IMR-90 (cell line): Measurements from ENCODE around the gene EHMT1. TPM values are rescaled to one million over a fixed set of nuclear protein-coding genes. Genes with fewer than 3 reads are reported as not detected.

ENCODE experiments used
- ATAC-seq: fragments of 200-7000 bp; cut with Tn5 transposase; 2 replicates; pipeline ENCODE4 v1.9.1; 2020; ENCODE audit warnings: low read depth, mild to moderate bottlenecking, moderate library complexity
- BruUV-seq: library from RNA; stranded (reverse); fragments of 400-500 nt; replicated peaks from 2 replicates; lab custom pipeline; 2021; lab: Mats Ljungman, UMichigan
- CTCF ChIA-PET: fragments of 300-600 bp; formaldehyde crosslinking; extraction: SDS; loops from one replicate; lab custom pipeline; 2021; ENCODE audit warnings: antibody characterized with exemption; lab: Yijun Ruan, JAX
- POLR2A ChIA-PET: fragments of 300-600 bp; sonication (Branson Sonifier 250); formaldehyde crosslinking; loops from one replicate; lab custom pipeline; 2022; ENCODE audit warnings: antibody characterized with exemption; ENCODE audit not compliant: unreplicated experiment; lab: Charles Lee
- DNase-seq: peaks from one replicate; pipeline ENCODE4 v3.0.0; 2013
- H2AFZ ChIP-seq: replicated peaks from 2 replicates; pipeline ENCODE3; 2013; ENCODE audit warnings: low read length, mild to moderate bottlenecking; ENCODE audit not compliant: poor library complexity
- H2AK5ac ChIP-seq: 2 replicates; pipeline ENCODE4 v1.6.1; 2013; ENCODE audit warnings: low read depth, low read length, inconsistent platforms
- H2AK9ac ChIP-seq: replicated peaks from 2 replicates; pipeline ENCODE3; 2013; ENCODE audit warnings: mild to moderate bottlenecking, low read depth, low read length, moderate library complexity; ENCODE audit not compliant: poor library complexity
- H2BK120ac ChIP-seq: 2 replicates; pipeline ENCODE4 v1.6.1; 2013; ENCODE audit warnings: low read depth, low read length, inconsistent platforms
- H2BK15ac ChIP-seq: 3 replicates; pipeline ENCODE4 v1.6.1; 2013; ENCODE audit warnings: low read depth, low read length, inconsistent platforms
- H2BK20ac ChIP-seq: 2 replicates; pipeline ENCODE4 v1.6.1; 2013; ENCODE audit warnings: low read depth, mild to moderate bottlenecking, inconsistent platforms, low read length, moderate library complexity
- H2BK5ac ChIP-seq: 2 replicates; pipeline ENCODE4 v1.6.1; 2013; ENCODE audit warnings: mild to moderate bottlenecking, low read depth, low read length, inconsistent platforms; ENCODE audit not compliant: poor library complexity, severe bottlenecking
- H3K14ac ChIP-seq: replicated peaks from 2 replicates; pipeline ENCODE4 v1.6.1; 2013; ENCODE audit warnings: low read depth, low read length, inconsistent platforms
- H3K18ac ChIP-seq: 2 replicates; pipeline ENCODE4 v1.6.1; 2013; ENCODE audit warnings: low read depth, low read length, control low read depth
- H3K23ac ChIP-seq: 2 replicates; pipeline ENCODE4 v1.6.1; 2013; ENCODE audit warnings: low read depth, low read length, inconsistent platforms
- H3K27ac ChIP-seq: 2 replicates; pipeline ENCODE4 v1.5.1; 2013; ENCODE audit warnings: mild to moderate bottlenecking, control low read depth, low read length; ENCODE audit not compliant: insufficient read depth
- H3K27me3 ChIP-seq: 2 replicates; pipeline ENCODE4 v1.6.1; 2013; ENCODE audit warnings: low read length; ENCODE audit not compliant: control insufficient read depth, insufficient read depth
- H3K36me3 ChIP-seq: 2 replicates; pipeline ENCODE4 v1.6.1; 2013; ENCODE audit warnings: low read length, mixed read lengths; ENCODE audit not compliant: control insufficient read depth, insufficient read depth
- H3K4ac ChIP-seq: 2 replicates; pipeline ENCODE4 v1.6.1; 2013; ENCODE audit warnings: low read depth, low read length, inconsistent platforms
- H3K4me1 ChIP-seq: 2 replicates; pipeline ENCODE4 v1.6.1; 2013; ENCODE audit warnings: low read length, mixed read lengths; ENCODE audit not compliant: control insufficient read depth, insufficient read depth
- H3K4me2 ChIP-seq: 2 replicates; pipeline ENCODE4 v1.6.1; 2013; ENCODE audit warnings: low read depth, mild to moderate bottlenecking, control low read depth, low read length, moderate library complexity
- H3K4me3 ChIP-seq: 2 replicates; pipeline ENCODE4 v1.5.1; 2013; ENCODE audit warnings: low read depth, mild to moderate bottlenecking, control low read depth, low read length, moderate library complexity; ENCODE audit not compliant: insufficient read depth
- H3K56ac ChIP-seq: 2 replicates; pipeline ENCODE4 v1.6.1; 2013; ENCODE audit warnings: low read length, inconsistent platforms; ENCODE audit not compliant: insufficient read depth; ENCODE audit errors: extremely low read depth
- H3K79me1 ChIP-seq, 2 experiments: 2 replicates each; pipeline ENCODE4 v1.6.1; 2013; ENCODE audit warnings: low read length in 2 of 2, inconsistent platforms in 1 of 2, low read depth in 1 of 2
- H3K9ac ChIP-seq: 2 replicates; pipeline ENCODE4 v1.6.1; 2013; ENCODE audit warnings: low read depth, low read length, control low read depth
- H3K9me1 ChIP-seq: 2 replicates; pipeline ENCODE4 v1.6.1; 2013; ENCODE audit warnings: low read length, inconsistent platforms; ENCODE audit not compliant: insufficient read depth
- H3K9me3 ChIP-seq: 2 replicates; pipeline ENCODE4 v1.6.1; 2013; ENCODE audit warnings: low read length; ENCODE audit not compliant: control insufficient read depth, insufficient read depth
- H4K20me1 ChIP-seq: 2 replicates; pipeline ENCODE4 v1.6.1; 2013; ENCODE audit warnings: low read length, inconsistent platforms; ENCODE audit not compliant: insufficient read depth
- H4K5ac ChIP-seq: 2 replicates; pipeline ENCODE4 v1.6.1; 2013; ENCODE audit warnings: mild to moderate bottlenecking, low read depth, low read length, control low read depth
- H4K8ac ChIP-seq, 2 experiments: 2 replicates each; pipeline ENCODE4 v1.6.1; 2013; ENCODE audit warnings: low read depth in 2 of 2, low read length in 2 of 2, control low read depth in 1 of 2, inconsistent platforms in 1 of 2
- H4K91ac ChIP-seq: 2 replicates; pipeline ENCODE4 v1.6.1; 2013; ENCODE audit warnings: low read depth, low read length, inconsistent platforms; ENCODE audit not compliant: insufficient read depth
- ELK1 ChIP-seq: fragments of 150-350 bp; IDR thresholded peaks from 2 replicates; pipeline ENCODE4 v1.6.1; 2016; ENCODE audit warnings: low read depth, mild to moderate bottlenecking, low read length, moderate library complexity, borderline replicate concordance
- FOS ChIP-seq: fragments of 150-350 bp; IDR thresholded peaks from 2 replicates; pipeline ENCODE4 v1.6.1; 2016; ENCODE audit warnings: low read depth, low read length
- MAFK ChIP-seq: IDR thresholded peaks from 2 replicates; pipeline ENCODE4 v1.6.1; 2012; ENCODE audit warnings: low read depth, low read length, improper control_type of control experiment
- WGBS, 2 experiments: methylation state at CpG; one replicate each; pipeline versions ENCODE4 v1.1.5 to v1.1.7; 2013; ENCODE audit warnings: missing lambda C conversion rate in 2 of 2; ENCODE audit not compliant: insufficient read length in 1 of 2; ENCODE audit errors: extremely low coverage in 2 of 2; 5-methylcytosine and 5-hydroxymethylcytosine counted together
- dilution Hi-C: fragments of 300-500 bp; cut with HindIII; formaldehyde crosslinking; loops from one replicate; pipeline ENCODE4 v1.14.3; 2018; ENCODE audit warnings: low sequenced_read_pairs; ENCODE audit not compliant: unreplicated experiment
- in situ Hi-C: fragments of 300-500 bp; cut with MboI; formaldehyde crosslinking; loops from 3 replicates; pipeline ENCODE4 v1.14.3; 2019; ENCODE audit warnings: low sequenced_read_pairs, inconsistent platforms, mixed read lengths
- intact Hi-C: fragments of 100-400 bp; cut with micrococcal nuclease; formaldehyde crosslinking; loops from 2 replicates; pipeline ENCODE4 v1.10.0; 2022
- polyA plus RNA-seq, 3 experiments: library from polyadenylated mRNA; depleted of rRNA; stranded (reverse); fragments of >200 nt; gene quantifications; 2 replicates each; pipeline ENCODE4 v1.2.3, GENCODE V29; 2012; ENCODE audit warnings: low replicate concordance in 1 of 3
- total RNA-seq: library from RNA; depleted of rRNA; stranded (reverse); fragments of >200 nt; gene quantifications from 2 replicates; pipeline ENCODE4 v1.2.3, GENCODE V29; 2012

Gene EHMT1
- total and polyA plus RNA-seq, 2 of the 4 experiments (the other 2 are of a cell fraction): 32.8 to 35.1 TPM

- Histone ChIP-seq H3K36me3 (peaks cover 46% of the 10 kb centered on the region), H2BK120ac (no peak overlapping the region), H3K9me1 (peaks cover 9% of the 10 kb centered on the region; the same call in 1 of the 2 replicates), H3K18ac (no peak overlapping the region), H3K4ac (no peak overlapping the region), H4K91ac (no peak overlapping the region), H3K56ac (no peak overlapping the region), H2BK15ac (no peak overlapping the region), H2BK5ac (no peak overlapping the region), H4K20me1 (peaks cover 25% of the 10 kb centered on the region), H3K9me3 (no peaks in the 10 kb centered on the region), H4K8ac (no peak overlapping the region), H3K14ac (no peak overlapping the region), H2AK9ac (peak overlapping the region; percentile 31), H2BK20ac (no peak overlapping the region), H2AFZ (peak overlapping the region; percentile 52), H3K27me3 (no peaks in the 10 kb centered on the region), H3K4me1 (peaks cover 4% of the 10 kb centered on the region; the same call in 1 of the 2 replicates), H3K79me1 (peaks cover 8 to 45% of the 10 kb centered on the region in 2 experiments), H3K9ac (no peak overlapping the region), H4K5ac (no peak overlapping the region; the same call in 1 of the 2 replicates), H3K27ac (no peak overlapping the region), H3K23ac (0 out of 2 replicates have a peak overlapping the region, but pooled peaks have one; percentile 2), H3K4me3 (no peak overlapping the region), H3K4me2 (no peak overlapping the region), H2AK5ac (no peak overlapping the region)
- ChIA-PET POLR2A (no interaction called here), CTCF (no interaction called here)
- dilution Hi-C loops: no loop called here
- intact Hi-C loops: loop anchor here (2.0 kb wide), 1 partner anchor 112 kb away; no protein-coding TSS in a partner anchor
- no peak for DNase-seq
- WGBS, 2 experiments: 80% methylated on average over 10 of the region's 20 CpGs; no CpG with 5 or more reads in 1 of the 2 experiments
- BruUV-seq: no TSS peak
- in situ Hi-C loops: no loop called here
- ATAC-seq: no peak
- TF ChIP-seq MAFK: no peak
- no peak for TF ChIP-seq FOS
- no peak for TF ChIP-seq ELK1
These were observed 166.1 kb downstream of the EHMT1 start for GRCh38 chr9:137784641-137785513.
